SK-N-SH (cell line): ENCODE measurements around the gene DPYSL5. TPM values are rescaled to one million over a fixed set of nuclear protein-coding genes. Genes with fewer than 3 reads are reported as not detected.

Source experiments
- CTCF ChIA-PET: fragments of 300-600, 350-600 bp; formaldehyde crosslinking; extraction: SDS; loops from one replicate; lab custom pipeline; 2021; lab: Yijun Ruan, JAX
- POLR2A ChIA-PET: fragments of 350-600 bp; sonication (Branson Sonifier 250); formaldehyde crosslinking; extraction: SDS; loops from one replicate; lab custom pipeline; 2020; ENCODE audit warnings: antibody characterized with exemption, inconsistent platforms; lab: Yijun Ruan, JAX
- DNase-seq: peaks from one replicate; pipeline ENCODE4 v3.0.0; 2012
- H2AFZ ChIP-seq: fragments of 200-600 bp; sonication (generic); 2 replicates; pipeline ENCODE4 v1.8.1; 2016; ENCODE audit warnings: antibody characterized with exemption, mild to moderate bottlenecking, low read depth
- H3F3A ChIP-seq: fragments of 200-600 bp; sonication (generic); replicated peaks from 2 replicates; pipeline ENCODE3; 2016; ENCODE audit warnings: antibody characterized with exemption, mild to moderate bottlenecking; ENCODE audit not compliant: insufficient read depth
- H3K27ac ChIP-seq, 2 experiments: fragments of 200-500 bp in 1 of 2; fragments of 200-600 bp in 1 of 2; sonication (Bioruptor generic) in 1 of 2; sonication (generic), shearing (Covaris generic) in 1 of 2; 2 replicates each; pipeline versions ENCODE4 v1.5.1 to v1.6.1; 2014 to 2016; ENCODE audit warnings: low read depth in 2 of 2, inconsistent platforms in 1 of 2, low read length in 1 of 2, mild to moderate bottlenecking in 1 of 2, mixed read lengths in 1 of 2
- H3K27me3 ChIP-seq: fragments of 200-600 bp; sonication (generic), shearing (Covaris generic); 2 replicates; pipeline ENCODE4 v1.6.1; 2016; ENCODE audit warnings: mixed run types; ENCODE audit not compliant: insufficient read depth
- H3K36me3 ChIP-seq, 2 experiments: fragments of 200-500 bp in 1 of 2; fragments of 200-600 bp in 1 of 2; sonication (Bioruptor generic) in 1 of 2; sonication (generic) in 1 of 2; replicated peaks in 1 of 2; 2 replicates each; pipeline versions ENCODE3 to v1.5.1; 2014 to 2016; ENCODE audit warnings: low read length in 1 of 2, mild to moderate bottlenecking in 1 of 2; ENCODE audit not compliant: insufficient read depth in 2 of 2, control insufficient read depth in 1 of 2
- H3K4me1 ChIP-seq, 2 experiments: fragments of 200-500 bp in 1 of 2; fragments of 200-600 bp in 1 of 2; sonication (Bioruptor generic) in 1 of 2; sonication (generic), shearing (Covaris generic) in 1 of 2; 2 replicates each; pipeline versions ENCODE4 v1.5.1 to v1.6.1; 2014 to 2016; ENCODE audit warnings: low read depth in 1 of 2, low read length in 1 of 2, mixed run types in 1 of 2; ENCODE audit not compliant: insufficient read depth in 2 of 2, control insufficient read depth in 1 of 2
- H3K4me2 ChIP-seq: fragments of 200-600 bp; sonication (generic), shearing (Covaris generic); 2 replicates; pipeline ENCODE4 v1.6.1; 2017; ENCODE audit warnings: mixed run types
- H3K4me3 ChIP-seq, 2 experiments: fragments of 200-500 bp in 1 of 2; fragments of 200-600 bp in 1 of 2; sonication (Bioruptor generic) in 1 of 2; sonication (generic), shearing (Covaris generic) in 1 of 2; 2 replicates each; pipeline versions ENCODE4 v1.5.1 to v1.8.1; 2014 to 2016; ENCODE audit warnings: low read depth in 2 of 2, inconsistent platforms in 1 of 2, low read length in 1 of 2, mild to moderate bottlenecking in 1 of 2, mixed read lengths in 1 of 2, moderate library complexity in 1 of 2
- H3K79me2 ChIP-seq: fragments of 200-600 bp; sonication (generic); 2 replicates; pipeline ENCODE4 v1.8.1; 2017; ENCODE audit warnings: mild to moderate bottlenecking; ENCODE audit not compliant: insufficient read depth
- H3K9ac ChIP-seq: fragments of 200-600 bp; sonication (generic); 2 replicates; pipeline ENCODE4 v1.6.1; 2017; ENCODE audit warnings: mixed run types
- H3K9me2 ChIP-seq: fragments of 200-600 bp; sonication (generic); 2 replicates; pipeline ENCODE4 v1.6.1; 2017; ENCODE audit warnings: mixed run types
- H3K9me3 ChIP-seq: fragments of 200-600 bp; sonication (generic); 2 replicates; pipeline ENCODE4 v1.6.1; 2017; ENCODE audit warnings: mixed run types, mild to moderate bottlenecking, moderate library complexity
- H4K20me1 ChIP-seq: fragments of 200-600 bp; sonication (generic); 2 replicates; pipeline ENCODE4 v1.6.1; 2017; ENCODE audit warnings: mild to moderate bottlenecking, mixed run types; ENCODE audit not compliant: insufficient read depth
- EZH2phosphoT487 ChIP-seq: fragments of 200-600 bp; sonication (generic); IDR thresholded peaks from 2 replicates; pipeline ENCODE4 v1.6.1; 2017; ENCODE audit warnings: low read depth, mixed run types, mild to moderate bottlenecking, antibody characterized with exemption, moderate library complexity, borderline replicate concordance
- FOXM1 ChIP-seq: IDR thresholded peaks from 2 replicates; pipeline ENCODE4 v1.4.0; 2012; ENCODE audit warnings: low read depth, mild to moderate bottlenecking
- GABPA ChIP-seq: IDR thresholded peaks from 2 replicates; pipeline ENCODE4 v1.4.0; 2012; ENCODE audit warnings: low read depth, mild to moderate bottlenecking
- GATA2 ChIP-seq: sonication (generic); formaldehyde crosslinking; IDR thresholded peaks from 2 replicates; pipeline ENCODE4 v1.5.0; 2020; ENCODE audit warnings: mild to moderate bottlenecking, missing genetic modification reagents
- JUND ChIP-seq: IDR thresholded peaks from 2 replicates; pipeline ENCODE4 v1.4.0; 2012
- MEF2A ChIP-seq: IDR thresholded peaks from 2 replicates; pipeline ENCODE4 v1.4.0; 2012; ENCODE audit warnings: low read depth, borderline replicate concordance
- MXI1 ChIP-seq: IDR thresholded peaks from 2 replicates; pipeline ENCODE4 v1.6.1; 2012; ENCODE audit warnings: mild to moderate bottlenecking, low read depth, low read length, improper control_type of control experiment
- POLR2AphosphoS5 ChIP-seq: IDR thresholded peaks from 2 replicates; pipeline ENCODE4 v1.6.1; 2012; ENCODE audit warnings: low read depth, low read length
- RAD21 ChIP-seq: IDR thresholded peaks from 2 replicates; pipeline ENCODE4 v1.6.1; 2012; ENCODE audit warnings: mild to moderate bottlenecking, low read length
- RCOR1 ChIP-seq: fragments of 150-350 bp; IDR thresholded peaks from 2 replicates; pipeline ENCODE4 v1.6.1; 2017; ENCODE audit warnings: antibody characterized with exemption, low read length
- REST ChIP-seq: IDR thresholded peaks from 2 replicates; pipeline ENCODE4 v1.6.1; 2012; ENCODE audit warnings: mild to moderate bottlenecking, low read depth, low read length, moderate library complexity
- RXRA ChIP-seq: IDR thresholded peaks from 2 replicates; pipeline ENCODE4 v1.4.0; 2012; ENCODE audit warnings: low read depth, mild to moderate bottlenecking, borderline replicate concordance
- SMC3 ChIP-seq: IDR thresholded peaks from 2 replicates; pipeline ENCODE4 v1.6.1; 2012; ENCODE audit warnings: low read depth, low read length, improper control_type of control experiment
- TAF1 ChIP-seq: IDR thresholded peaks from 2 replicates; pipeline ENCODE4 v1.6.1; 2012; ENCODE audit warnings: low read depth, mild to moderate bottlenecking, low read length, moderate library complexity, borderline replicate concordance
- WGBS: methylation state at CpG from one replicate; pipeline ENCODE4 v1.1.6; 2017; ENCODE audit warnings: low lambda C conversion rate; 5-methylcytosine and 5-hydroxymethylcytosine counted together
- polyA plus RNA-seq, 3 experiments: library from polyadenylated mRNA; depleted of rRNA; stranded (reverse); fragments of >200 nt; gene quantifications; 2 replicates each; pipeline ENCODE4 v1.2.3, GENCODE V29; 2012
- TF ChIP-seq, protein P1 (sequence below): IDR thresholded peaks from 2 replicates; pipeline ENCODE4; 2012
- TF ChIP-seq, protein P2 (sequence below): IDR thresholded peaks from 2 replicates; pipeline ENCODE4 v1.4.0; 2012; ENCODE audit warnings: low read depth

Gene DPYSL5
- polyA plus RNA-seq, 1 of the 3 experiments (the other 2 are of a cell fraction) = 0.79 TPM

DNA sequence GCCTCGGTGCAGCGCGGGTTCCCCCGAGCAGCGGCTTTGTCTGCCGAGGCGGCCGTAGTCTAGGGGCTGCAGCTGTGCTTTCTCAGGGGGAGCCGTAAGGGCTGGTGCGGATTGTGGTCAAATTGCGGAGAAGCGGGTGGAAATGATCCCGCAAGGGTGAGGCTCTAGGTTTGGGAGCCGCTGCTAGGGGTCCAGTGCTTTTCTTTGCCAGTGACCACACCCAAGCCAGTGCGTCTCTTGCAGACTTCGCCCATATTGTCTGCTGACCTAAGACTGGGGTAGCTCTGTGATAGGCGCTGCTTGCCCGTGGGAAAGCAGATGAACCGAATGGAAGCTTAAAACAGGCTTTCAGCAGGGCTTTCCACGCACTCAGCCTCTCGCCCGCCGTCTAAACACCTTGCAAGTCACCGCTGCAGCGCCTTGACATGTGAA lies 2.1 kb downstream of the DPYSL5 start:
- no peak for DNase-seq
- H3K9ac ChIP-seq = no peak overlapping the region
- H3K27me3 ChIP-seq = peaks cover 77% of the 10 kb centered on the region
- peak overlapping the region in 1 of 2 experiments; percentile 61; a peak in 2 of 4 replicates for H3K4me3 ChIP-seq
- no peak overlapping the region; a peak in 1 of 4 replicates for H3K27ac ChIP-seq
- TF ChIP-seq GABPA = no peak
- no peak for TF ChIP-seq RCOR1
- TF ChIP-seq, protein P1, sequence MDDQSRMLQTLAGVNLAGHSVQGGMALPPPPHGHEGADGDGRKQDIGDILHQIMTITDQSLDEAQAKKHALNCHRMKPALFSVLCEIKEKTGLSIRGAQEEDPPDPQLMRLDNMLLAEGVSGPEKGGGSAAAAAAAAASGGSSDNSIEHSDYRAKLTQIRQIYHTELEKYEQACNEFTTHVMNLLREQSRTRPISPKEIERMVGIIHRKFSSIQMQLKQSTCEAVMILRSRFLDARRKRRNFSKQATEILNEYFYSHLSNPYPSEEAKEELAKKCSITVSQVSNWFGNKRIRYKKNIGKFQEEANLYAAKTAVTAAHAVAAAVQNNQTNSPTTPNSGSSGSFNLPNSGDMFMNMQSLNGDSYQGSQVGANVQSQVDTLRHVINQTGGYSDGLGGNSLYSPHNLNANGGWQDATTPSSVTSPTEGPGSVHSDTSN = no peak
- no peak for TF ChIP-seq POLR2AphosphoS5
- no peak for TF ChIP-seq MXI1
- TF ChIP-seq TAF1 = no peak
- no peak for TF ChIP-seq GATA2 (CRISPR knock-in tag)
- TF ChIP-seq EZH2phosphoT487 = no peak
- no peak for TF ChIP-seq RXRA
- no peak for TF ChIP-seq FOXM1
- TF ChIP-seq MEF2A = no peak
- no peak for TF ChIP-seq JUND
- no peak for TF ChIP-seq SMC3
- TF ChIP-seq REST = no peak
- TF ChIP-seq, protein P2, sequence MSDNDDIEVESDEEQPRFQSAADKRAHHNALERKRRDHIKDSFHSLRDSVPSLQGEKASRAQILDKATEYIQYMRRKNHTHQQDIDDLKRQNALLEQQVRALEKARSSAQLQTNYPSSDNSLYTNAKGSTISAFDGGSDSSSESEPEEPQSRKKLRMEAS = no peak
- TF ChIP-seq RAD21 = no peak
- TF ChIP-seq, all 33 proteins: peak for 0
- no peaks in the 10 kb centered on the region for H3K79me2 ChIP-seq
- no peaks in the 10 kb centered on the region for H3K36me3 ChIP-seq
- H3K4me2 ChIP-seq = no peak overlapping the region
- no peaks in the 10 kb centered on the region for H3K9me2 ChIP-seq
- no peak overlapping the region for H2AFZ ChIP-seq
- no peaks in the 10 kb centered on the region for H4K20me1 ChIP-seq
- 57% methylated on average over 25 of the region's 25 CpGs for whole genome bisulfite sequencing
- H3K4me1 ChIP-seq = peaks cover 0 to 48% of the 10 kb centered on the region in 2 experiments; a peak in 3 of 4 replicates
- H3K9me3 ChIP-seq = no peaks in the 10 kb centered on the region
- peaks cover 4% of the 10 kb centered on the region for H3F3A ChIP-seq
- ChIA-PET POLR2A (interaction anchor here (0.7 to 5.5 kb wide), 7 partner anchors 35 to 237 kb away, joined by 3 to 51 read pairs (median 5); partner anchors contain the start of genes AGBL5 and KHK), CTCF (interaction anchor here (0.8 to 19.4 kb wide), 10 partner anchors 11 to 231 kb away, joined by 3 to 779 read pairs (median 9); no protein-coding TSS in a partner anchor)
